Measurements from ENCODE around the gene TSHZ3. TPM values are rescaled to one million over a fixed set of nuclear protein-coding genes. Genes with fewer than 3 reads are reported as not detected.

Gene TSHZ3
- total RNA-seq, 1 donor from 2014 or later: 82.5 TPM

DNA sequence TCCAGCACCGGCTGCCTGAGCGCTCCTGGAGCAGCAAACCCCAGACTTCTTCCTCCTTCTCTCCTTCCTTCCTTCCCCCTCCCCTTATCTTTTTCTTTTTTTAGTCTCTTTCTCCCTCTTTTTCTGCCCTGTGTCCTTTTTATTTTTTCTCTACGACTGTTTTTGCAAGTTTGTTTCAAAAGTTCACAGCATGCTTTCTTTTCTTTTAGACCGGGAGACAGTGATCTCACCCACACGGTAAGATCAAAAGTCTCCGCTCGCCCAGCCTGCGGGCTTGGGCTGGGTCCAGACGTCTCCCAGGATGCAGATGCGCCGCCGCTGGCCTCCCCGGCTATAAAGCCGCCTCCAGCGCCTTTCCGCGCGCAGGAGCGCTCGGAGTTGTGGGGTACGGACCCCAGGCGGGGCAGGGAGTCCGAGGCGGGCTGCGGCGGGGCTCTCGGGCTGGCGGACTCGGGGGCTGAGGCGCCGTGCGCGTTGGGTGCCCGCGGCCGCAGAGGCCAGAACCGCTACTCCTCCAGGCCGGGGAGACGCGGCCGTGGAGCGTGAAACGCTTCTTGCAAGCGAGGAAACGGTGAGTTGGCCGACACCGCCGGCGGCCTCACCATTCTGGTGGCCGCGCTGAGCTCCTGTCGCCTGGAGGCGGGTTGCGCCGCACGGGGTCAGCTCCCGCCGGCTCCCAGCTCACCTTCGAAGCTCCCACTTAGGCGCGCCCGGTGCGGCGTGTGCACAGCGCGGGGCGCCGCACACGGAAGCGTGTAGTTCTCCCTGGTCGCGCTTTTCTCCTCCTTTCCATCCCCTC lies 2.0 kb upstream of the TSHZ3 start:
- peaks cover 4% of the 10 kb centered on the region for H3K36me3 Mint-ChIP-seq
- H3K4me1 Mint-ChIP-seq: peaks cover 64% of the 10 kb centered on the region
- peaks cover 59% of the 10 kb centered on the region for H3K27me3 Mint-ChIP-seq (ENCODE audit: low read depth)
- peak overlapping the region; percentile 95 for H3K27ac Mint-ChIP-seq
- H3K4me3 Mint-ChIP-seq: peak overlapping the region; percentile 87
- no peak for DNase-seq (ENCODE audit: low spot score in 2 of 2, unreplicated experiment in 2 of 2)
- H3K9me3 Mint-ChIP-seq: no peaks in the 10 kb centered on the region
- TF ChIP-seq, protein P1, sequence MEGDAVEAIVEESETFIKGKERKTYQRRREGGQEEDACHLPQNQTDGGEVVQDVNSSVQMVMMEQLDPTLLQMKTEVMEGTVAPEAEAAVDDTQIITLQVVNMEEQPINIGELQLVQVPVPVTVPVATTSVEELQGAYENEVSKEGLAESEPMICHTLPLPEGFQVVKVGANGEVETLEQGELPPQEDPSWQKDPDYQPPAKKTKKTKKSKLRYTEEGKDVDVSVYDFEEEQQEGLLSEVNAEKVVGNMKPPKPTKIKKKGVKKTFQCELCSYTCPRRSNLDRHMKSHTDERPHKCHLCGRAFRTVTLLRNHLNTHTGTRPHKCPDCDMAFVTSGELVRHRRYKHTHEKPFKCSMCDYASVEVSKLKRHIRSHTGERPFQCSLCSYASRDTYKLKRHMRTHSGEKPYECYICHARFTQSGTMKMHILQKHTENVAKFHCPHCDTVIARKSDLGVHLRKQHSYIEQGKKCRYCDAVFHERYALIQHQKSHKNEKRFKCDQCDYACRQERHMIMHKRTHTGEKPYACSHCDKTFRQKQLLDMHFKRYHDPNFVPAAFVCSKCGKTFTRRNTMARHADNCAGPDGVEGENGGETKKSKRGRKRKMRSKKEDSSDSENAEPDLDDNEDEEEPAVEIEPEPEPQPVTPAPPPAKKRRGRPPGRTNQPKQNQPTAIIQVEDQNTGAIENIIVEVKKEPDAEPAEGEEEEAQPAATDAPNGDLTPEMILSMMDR (IDR thresholded peaks at IDR 0.05; ENCODE audit: unreplicated experiment): no peak

DNA sequence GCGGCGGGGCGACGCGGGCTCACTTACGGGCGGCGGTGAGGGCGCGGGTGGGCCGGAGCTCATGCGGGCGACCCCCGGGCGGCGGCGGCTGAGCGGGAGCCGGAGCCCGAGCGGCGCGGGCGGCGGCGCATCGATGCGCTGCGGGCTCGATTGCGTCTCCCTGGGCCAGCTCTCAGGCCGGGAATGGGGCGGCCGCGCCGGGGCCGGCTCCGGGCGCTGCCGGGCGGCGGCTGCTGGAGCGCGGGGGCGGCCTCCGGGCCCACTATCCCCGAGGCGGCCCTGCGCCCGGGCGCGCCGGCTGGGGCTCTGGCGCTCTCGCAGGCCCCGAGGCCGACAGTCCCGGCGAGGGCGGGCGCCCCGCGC lies 1.4 kb upstream of the TSHZ3 start:
- H3K27ac Mint-ChIP-seq: peak overlapping the region; percentile 95
- H3K27me3 Mint-ChIP-seq (ENCODE audit: low read depth): peaks cover 57% of the 10 kb centered on the region
- DNase-seq (ENCODE audit: low spot score in 2 of 2, unreplicated experiment in 2 of 2): peak; percentile 43 to 75
- H3K9me3 Mint-ChIP-seq: no peaks in the 10 kb centered on the region
- peaks cover 4% of the 10 kb centered on the region for H3K36me3 Mint-ChIP-seq
- peak overlapping the region; percentile 87 for H3K4me3 Mint-ChIP-seq
- peaks cover 65% of the 10 kb centered on the region for H3K4me1 Mint-ChIP-seq
- TF ChIP-seq, protein P1 (IDR thresholded peaks at IDR 0.05; ENCODE audit: unreplicated experiment): no peak

DNA sequence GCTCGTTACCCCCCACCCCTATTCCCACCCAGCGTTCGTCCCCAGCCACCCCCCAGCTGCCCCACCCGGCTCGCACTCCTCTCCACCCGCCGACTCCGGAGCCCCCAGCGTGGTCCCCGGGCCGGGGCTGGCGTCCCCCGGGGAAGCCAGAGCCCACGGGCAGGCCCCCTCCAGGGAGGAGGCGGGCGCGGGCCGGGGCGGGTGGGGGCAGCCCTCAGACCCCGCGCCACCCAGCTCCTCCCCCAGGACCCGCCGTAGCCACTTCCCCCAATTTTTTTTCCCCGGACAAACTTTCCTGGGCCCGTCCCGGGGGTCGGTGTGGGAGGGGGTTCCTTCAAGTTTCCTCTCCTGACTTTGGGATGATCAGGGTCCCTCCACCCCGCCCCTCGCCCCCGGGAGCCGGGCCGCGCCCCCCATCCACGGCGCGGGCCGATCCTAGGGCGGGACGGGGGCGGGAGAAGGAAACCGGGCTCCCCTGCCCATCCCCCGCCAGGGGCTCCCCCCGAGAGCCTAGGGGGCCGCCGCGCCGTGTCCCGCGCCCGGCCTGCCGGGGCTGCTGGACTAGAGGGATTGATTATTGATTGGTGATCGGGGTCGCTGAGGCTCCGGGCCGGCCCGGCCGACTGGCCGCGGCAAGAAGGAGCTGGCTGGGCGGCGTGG lies 927 bp upstream of the TSHZ3 start:
- peak; percentile 43 to 67 for DNase-seq (ENCODE audit: low spot score in 2 of 2, unreplicated experiment in 2 of 2)
- peaks cover 53% of the 10 kb centered on the region for H3K27me3 Mint-ChIP-seq (ENCODE audit: low read depth)
- peak overlapping the region; percentile 77 for H3K27ac Mint-ChIP-seq
- peak overlapping the region; percentile 70 for H3K4me3 Mint-ChIP-seq
- peaks cover 64% of the 10 kb centered on the region for H3K4me1 Mint-ChIP-seq
- TF ChIP-seq, protein P1 (IDR thresholded peaks at IDR 0.05; ENCODE audit: unreplicated experiment): no peak
- no peaks in the 10 kb centered on the region for H3K9me3 Mint-ChIP-seq
- peaks cover 5% of the 10 kb centered on the region for H3K36me3 Mint-ChIP-seq

DNA sequence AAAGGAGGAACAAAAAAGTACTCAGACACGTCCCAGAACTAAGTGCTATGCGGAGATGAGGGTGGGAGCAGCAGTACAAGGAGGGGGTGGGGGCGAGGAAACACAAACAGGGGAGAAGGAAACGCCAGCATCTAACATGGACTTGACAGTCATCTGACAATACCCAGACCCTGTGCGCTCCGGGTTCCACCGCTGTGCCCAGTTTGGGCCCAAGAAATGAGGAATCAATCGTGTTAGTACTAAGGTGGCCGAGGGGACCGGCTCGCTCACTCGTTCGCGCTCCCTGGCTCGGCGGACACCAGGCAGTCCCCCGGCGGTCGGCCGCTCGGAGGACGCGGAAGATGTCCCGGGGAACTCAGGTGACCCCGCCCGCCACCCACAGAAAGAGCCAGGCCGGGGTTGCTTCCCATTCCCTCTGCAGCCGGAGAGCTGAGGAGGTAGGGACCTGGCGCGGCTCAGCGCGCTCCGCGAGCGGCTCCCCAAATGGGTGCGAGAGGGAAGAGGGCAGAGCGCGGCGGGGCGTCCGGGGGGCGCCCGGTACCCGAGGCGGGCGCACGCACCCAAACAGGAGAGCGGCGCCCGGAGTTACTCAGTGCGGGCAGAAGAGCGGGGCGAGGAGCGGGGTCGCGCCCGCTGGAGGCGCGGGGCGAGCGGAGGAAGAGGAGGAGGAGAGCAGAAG lies 616 bp downstream of the TSHZ3 start:
- TF ChIP-seq, protein P1 (IDR thresholded peaks at IDR 0.05; ENCODE audit: unreplicated experiment): no peak
- no peaks in the 10 kb centered on the region for H3K9me3 Mint-ChIP-seq
- peaks cover 7% of the 10 kb centered on the region for H3K36me3 Mint-ChIP-seq
- peak overlapping the region; percentile 91 for H3K4me3 Mint-ChIP-seq
- peaks cover 46% of the 10 kb centered on the region for H3K27me3 Mint-ChIP-seq (ENCODE audit: low read depth)
- peak overlapping the region; percentile 86 for H3K27ac Mint-ChIP-seq
- DNase-seq (ENCODE audit: low spot score in 2 of 2, unreplicated experiment in 2 of 2): no peak
- H3K4me1 Mint-ChIP-seq: peaks cover 63% of the 10 kb centered on the region

DNA sequence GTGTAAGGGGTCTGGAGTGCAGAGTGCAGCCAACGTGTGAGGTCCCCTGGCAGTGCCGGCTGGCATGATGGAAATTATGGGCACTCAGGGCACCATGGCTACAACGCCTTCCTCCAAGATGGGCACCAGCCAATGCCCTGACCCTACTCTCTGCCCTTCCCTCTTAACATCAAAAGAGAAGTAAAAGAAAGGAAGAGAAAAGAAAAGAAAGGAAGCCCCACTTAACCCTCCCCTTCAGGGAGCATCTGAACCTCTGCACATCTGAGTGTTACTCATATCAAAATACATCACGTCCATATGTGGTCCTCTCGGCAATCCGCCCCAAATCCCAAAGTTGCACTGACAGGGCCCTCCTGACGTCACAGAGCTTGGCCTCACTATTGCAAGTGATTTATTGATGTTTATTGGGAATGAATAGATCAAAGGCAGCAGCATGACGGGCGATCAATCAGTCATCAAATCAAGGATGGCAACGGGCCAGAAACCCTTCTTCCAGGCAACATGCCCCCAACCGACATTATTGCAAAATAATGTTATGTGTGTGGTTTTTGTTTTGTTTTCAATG lies 1.3 kb downstream of the TSHZ3 start:
- H3K9me3 Mint-ChIP-seq: no peaks in the 10 kb centered on the region
- peak overlapping the region; percentile 86 for H3K27ac Mint-ChIP-seq
- peaks cover 63% of the 10 kb centered on the region for H3K4me1 Mint-ChIP-seq
- H3K36me3 Mint-ChIP-seq: peaks cover 8% of the 10 kb centered on the region
- no peak for DNase-seq (ENCODE audit: low spot score in 2 of 2, unreplicated experiment in 2 of 2)
- peak overlapping the region; percentile 91 for H3K4me3 Mint-ChIP-seq
- TF ChIP-seq, protein P1 (IDR thresholded peaks at IDR 0.05; ENCODE audit: unreplicated experiment): no peak
- peaks cover 41% of the 10 kb centered on the region for H3K27me3 Mint-ChIP-seq (ENCODE audit: low read depth)

All from mesothelial cell of epicardium (in vitro differentiated cells).